Measurements from ENCODE around the gene KSR1.

DNA sequence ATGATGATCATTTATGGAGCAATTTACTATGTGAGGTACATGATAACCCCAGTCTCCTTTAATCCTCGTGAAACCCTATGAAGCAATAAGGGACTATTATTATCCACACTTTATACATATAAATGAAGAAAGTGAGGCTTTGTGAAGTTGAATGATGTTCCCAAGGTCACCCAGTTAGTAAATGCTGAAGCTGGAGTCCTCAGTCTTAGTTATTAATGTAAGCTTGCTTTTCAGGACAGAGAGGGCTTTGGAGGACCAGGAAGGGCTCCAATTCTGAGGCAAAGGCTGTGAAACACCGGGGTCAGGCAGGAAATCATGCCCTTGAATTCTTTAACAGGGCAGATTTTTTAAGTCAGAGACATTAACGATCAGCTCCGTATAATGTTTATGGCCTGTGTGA, 36.8 kb downstream of the KSR1 start:
- TF ChIP-seq, protein P1, sequence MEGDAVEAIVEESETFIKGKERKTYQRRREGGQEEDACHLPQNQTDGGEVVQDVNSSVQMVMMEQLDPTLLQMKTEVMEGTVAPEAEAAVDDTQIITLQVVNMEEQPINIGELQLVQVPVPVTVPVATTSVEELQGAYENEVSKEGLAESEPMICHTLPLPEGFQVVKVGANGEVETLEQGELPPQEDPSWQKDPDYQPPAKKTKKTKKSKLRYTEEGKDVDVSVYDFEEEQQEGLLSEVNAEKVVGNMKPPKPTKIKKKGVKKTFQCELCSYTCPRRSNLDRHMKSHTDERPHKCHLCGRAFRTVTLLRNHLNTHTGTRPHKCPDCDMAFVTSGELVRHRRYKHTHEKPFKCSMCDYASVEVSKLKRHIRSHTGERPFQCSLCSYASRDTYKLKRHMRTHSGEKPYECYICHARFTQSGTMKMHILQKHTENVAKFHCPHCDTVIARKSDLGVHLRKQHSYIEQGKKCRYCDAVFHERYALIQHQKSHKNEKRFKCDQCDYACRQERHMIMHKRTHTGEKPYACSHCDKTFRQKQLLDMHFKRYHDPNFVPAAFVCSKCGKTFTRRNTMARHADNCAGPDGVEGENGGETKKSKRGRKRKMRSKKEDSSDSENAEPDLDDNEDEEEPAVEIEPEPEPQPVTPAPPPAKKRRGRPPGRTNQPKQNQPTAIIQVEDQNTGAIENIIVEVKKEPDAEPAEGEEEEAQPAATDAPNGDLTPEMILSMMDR (IDR thresholded peaks at IDR 0.05; ENCODE audit: insufficient read depth, low read depth, low read length), result no peak
- TF ChIP-seq EZH2 (IDR thresholded peaks at IDR 0.05; ENCODE audit: insufficient read depth, low read length), result no peak
